ENCODE results near the gene ST6GALNAC4. TPM values are rescaled to one million over a fixed set of nuclear protein-coding genes. Genes with fewer than 3 reads are reported as not detected.
A peak's percentile ranks its signal among the peaks of the same experiment; 100 is the strongest.

The ST6GALNAC4 gene
- total RNA-seq, 1 experiment from 2014 or later: 12.8 TPM

DNA sequence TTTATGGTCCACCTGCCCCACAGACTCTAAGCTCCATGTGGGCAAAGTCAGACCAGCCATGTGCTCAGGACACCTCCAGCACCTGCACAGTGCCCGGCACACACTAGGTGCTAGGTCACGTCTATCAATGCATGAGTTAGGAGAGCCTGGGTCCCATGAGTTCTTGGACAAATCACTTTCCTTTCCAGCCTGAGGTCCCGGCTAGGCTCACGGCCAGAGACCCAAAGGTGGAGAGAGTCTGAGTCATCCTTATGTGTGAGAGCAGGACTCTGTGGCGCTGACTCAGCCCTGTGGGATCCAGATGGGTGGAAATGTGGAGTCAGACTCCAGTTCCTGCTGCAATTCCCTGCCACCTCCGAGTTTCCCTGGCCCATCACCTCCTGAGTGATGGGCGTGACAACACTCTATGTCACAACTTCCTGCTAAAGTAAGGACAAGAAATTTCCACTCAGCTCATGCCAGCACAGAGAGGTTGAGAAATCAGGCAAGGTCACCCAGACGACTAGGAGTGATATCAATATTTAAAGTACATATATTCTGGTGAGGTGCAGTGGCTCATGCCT, 2.5 kb upstream of the ST6GALNAC4 start:
- intact Hi-C loops (cut with micrococcal nuclease; ENCODE audit: unreplicated experiment): no loop called here
- no TSS peak for BruUV-seq (replicated peaks)
- DNase-seq: peak; percentile 81
- Mint-ChIP-seq H3K4me1 (ENCODE audit: low read depth, unreplicated experiment) (peaks cover 13% of the 10 kb centered on the region), H3K4me3 (ENCODE audit: low read depth, unreplicated experiment) (peak overlapping the region; percentile 36), H3K27ac (ENCODE audit: unreplicated experiment) (peak overlapping the region; percentile 92), H3K9me3 (ENCODE audit: low read depth, unreplicated experiment) (no peaks in the 10 kb centered on the region), H3K27me3 (ENCODE audit: unreplicated experiment) (peaks cover 2% of the 10 kb centered on the region), H3K36me3 (ENCODE audit: insufficient read depth, unreplicated experiment) (peaks cover 14% of the 10 kb centered on the region)
- TF ChIP-seq, protein P1, sequence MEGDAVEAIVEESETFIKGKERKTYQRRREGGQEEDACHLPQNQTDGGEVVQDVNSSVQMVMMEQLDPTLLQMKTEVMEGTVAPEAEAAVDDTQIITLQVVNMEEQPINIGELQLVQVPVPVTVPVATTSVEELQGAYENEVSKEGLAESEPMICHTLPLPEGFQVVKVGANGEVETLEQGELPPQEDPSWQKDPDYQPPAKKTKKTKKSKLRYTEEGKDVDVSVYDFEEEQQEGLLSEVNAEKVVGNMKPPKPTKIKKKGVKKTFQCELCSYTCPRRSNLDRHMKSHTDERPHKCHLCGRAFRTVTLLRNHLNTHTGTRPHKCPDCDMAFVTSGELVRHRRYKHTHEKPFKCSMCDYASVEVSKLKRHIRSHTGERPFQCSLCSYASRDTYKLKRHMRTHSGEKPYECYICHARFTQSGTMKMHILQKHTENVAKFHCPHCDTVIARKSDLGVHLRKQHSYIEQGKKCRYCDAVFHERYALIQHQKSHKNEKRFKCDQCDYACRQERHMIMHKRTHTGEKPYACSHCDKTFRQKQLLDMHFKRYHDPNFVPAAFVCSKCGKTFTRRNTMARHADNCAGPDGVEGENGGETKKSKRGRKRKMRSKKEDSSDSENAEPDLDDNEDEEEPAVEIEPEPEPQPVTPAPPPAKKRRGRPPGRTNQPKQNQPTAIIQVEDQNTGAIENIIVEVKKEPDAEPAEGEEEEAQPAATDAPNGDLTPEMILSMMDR (IDR thresholded peaks at IDR 0.05; ENCODE audit: unreplicated experiment): no peak
- CTCF ChIA-PET: interaction anchor here (0.8 to 1.0 kb wide), 2 partner anchors 185 to 199 kb away, joined by 3 to 5 read pairs; partner anchors contain the start of gene TOR2A

DNA sequence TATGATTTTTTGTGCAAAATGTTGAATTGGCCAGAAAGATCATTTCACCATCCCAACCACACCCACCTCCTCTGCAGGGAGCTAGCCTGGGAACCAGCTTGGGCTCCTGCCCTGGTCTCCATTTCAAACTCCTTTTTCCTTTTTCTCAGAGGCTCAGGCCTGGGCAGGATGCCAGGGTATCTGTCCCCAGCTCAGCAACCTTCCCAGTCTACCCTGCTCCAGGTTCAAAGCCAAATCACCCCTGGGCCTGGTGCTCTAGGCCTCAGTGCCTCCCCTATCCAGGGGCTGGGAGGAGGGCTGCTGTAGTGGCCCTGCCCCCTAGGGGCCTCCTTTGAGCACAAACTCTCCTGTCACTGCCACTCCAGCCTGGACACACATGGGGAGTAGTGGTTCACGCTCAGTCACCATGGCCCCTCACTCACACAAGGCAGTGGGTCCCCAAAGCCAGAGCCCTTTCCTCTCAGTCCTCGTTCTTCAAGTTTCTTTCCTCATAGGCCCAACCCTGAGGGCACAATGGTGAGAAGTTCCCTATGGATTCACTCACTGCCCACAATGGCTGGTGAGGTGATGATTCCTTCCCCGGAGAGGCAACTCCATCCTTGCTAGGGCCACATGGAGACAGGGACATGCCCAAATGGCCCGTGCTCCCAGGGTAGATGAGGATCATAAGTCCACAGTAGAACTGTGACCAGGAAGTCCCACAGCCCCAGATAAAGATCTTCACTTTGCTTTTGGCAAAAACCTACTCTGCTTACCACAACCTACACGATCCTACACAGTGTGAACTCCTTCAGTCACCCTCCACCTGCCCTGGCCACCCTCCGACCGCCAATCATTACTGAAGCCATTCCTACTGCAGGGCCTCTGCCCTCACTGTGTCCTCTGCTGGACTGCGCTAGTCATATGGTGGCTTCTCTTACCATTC, 1.6 kb upstream of the ST6GALNAC4 start:
- DNase-seq: no peak
- CTCF ChIA-PET: no interaction called here
- H3K27ac Mint-ChIP-seq (ENCODE audit: unreplicated experiment): peak overlapping the region; percentile 92
- TF ChIP-seq, protein P1 (IDR thresholded peaks at IDR 0.05; ENCODE audit: unreplicated experiment): no peak
- H3K9me3 Mint-ChIP-seq (ENCODE audit: low read depth, unreplicated experiment): no peaks in the 10 kb centered on the region
- peaks cover 13% of the 10 kb centered on the region for H3K4me1 Mint-ChIP-seq (ENCODE audit: low read depth, unreplicated experiment)
- BruUV-seq (replicated peaks): no TSS peak
- intact Hi-C loops (cut with micrococcal nuclease; ENCODE audit: unreplicated experiment): no loop called here
- no peaks in the 10 kb centered on the region for H3K27me3 Mint-ChIP-seq (ENCODE audit: unreplicated experiment)
- peaks cover 14% of the 10 kb centered on the region for H3K36me3 Mint-ChIP-seq (ENCODE audit: insufficient read depth, unreplicated experiment)
- H3K4me3 Mint-ChIP-seq (ENCODE audit: low read depth, unreplicated experiment): peak overlapping the region; percentile 36

DNA sequence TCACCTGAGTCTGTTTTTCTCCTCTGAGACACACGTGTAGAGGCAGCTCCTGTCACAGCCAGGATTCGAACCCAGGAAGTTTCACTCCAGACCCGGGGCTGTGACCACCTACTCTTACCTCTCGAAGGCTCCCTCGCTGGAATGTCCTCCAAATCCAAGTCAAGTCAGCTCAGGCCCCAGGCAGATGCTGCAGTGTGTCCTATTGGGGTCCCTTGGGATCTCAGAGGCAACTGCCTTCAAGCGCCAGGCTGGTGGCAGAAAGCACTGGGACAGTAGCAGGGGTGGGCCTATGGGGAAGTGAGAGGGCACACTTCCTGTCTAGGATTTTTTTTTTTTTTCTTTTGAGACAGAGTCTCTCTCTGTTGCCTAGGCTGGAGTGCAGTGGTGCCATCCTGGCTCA, 762 bp upstream of the ST6GALNAC4 start:
- CTCF ChIA-PET: interaction anchor here (0.6 to 1.1 kb wide), 2 partner anchors 117 to 132 kb away, joined by 3 to 4 read pairs; partner anchors contain the start of gene CDK9
- no peaks in the 10 kb centered on the region for H3K9me3 Mint-ChIP-seq (ENCODE audit: low read depth, unreplicated experiment)
- no TSS peak for BruUV-seq (replicated peaks)
- H3K4me1 Mint-ChIP-seq (ENCODE audit: low read depth, unreplicated experiment): peaks cover 13% of the 10 kb centered on the region
- H3K4me3 Mint-ChIP-seq (ENCODE audit: low read depth, unreplicated experiment): peak overlapping the region; percentile 65
- no peak overlapping the region for H3K27ac Mint-ChIP-seq (ENCODE audit: unreplicated experiment)
- TF ChIP-seq, protein P1 (IDR thresholded peaks at IDR 0.05; ENCODE audit: unreplicated experiment): no peak
- H3K27me3 Mint-ChIP-seq (ENCODE audit: unreplicated experiment): no peaks in the 10 kb centered on the region
- intact Hi-C loops (cut with micrococcal nuclease; ENCODE audit: unreplicated experiment): no loop called here
- peaks cover 14% of the 10 kb centered on the region for H3K36me3 Mint-ChIP-seq (ENCODE audit: insufficient read depth, unreplicated experiment)
- DNase-seq: no peak

DNA sequence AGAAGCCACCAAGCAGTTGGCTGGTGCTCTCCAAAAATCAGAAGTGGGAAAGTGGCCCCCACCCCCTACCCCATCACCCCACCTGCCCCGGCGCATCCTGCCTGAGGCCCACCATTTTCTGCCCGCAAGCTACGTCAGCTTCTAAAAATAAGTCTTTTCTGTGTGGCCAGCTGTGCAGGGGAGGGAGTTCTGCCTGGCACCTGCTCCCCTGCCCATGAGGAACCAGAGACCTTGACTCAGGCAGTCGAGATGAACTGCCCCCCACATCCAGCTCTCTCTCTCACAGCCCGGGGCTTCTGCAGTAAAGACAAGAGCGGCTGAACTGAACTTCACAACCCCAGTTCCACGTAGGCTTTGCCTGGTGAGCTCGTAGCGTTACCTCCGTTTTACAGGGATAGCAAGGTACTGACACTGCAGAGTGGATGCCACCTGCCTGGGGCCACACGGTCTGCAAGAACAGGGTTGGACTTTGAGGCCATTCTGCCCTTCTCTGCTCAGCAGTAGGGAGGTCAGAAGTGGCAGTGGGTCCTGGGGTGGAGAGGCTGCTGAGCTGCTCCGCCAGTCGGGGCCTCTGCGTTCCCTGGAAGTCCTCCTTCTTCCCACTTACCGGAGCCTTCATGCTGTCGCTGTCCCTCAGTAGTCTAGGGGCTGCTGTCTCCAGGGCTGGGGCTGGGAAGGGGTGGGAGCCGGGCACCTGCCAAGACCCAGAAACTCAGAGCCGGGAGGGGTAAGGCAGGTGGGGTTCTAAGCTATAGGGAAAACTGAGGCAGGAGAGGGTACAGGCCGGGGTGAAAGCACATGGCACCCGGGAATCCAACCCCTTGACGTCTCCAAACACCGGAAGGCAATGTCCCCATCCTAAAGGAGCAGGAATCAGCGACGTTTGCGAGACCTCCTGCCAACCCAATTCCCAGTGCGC, 781 bp downstream of the ST6GALNAC4 start:
- no TSS peak for BruUV-seq (replicated peaks)
- H3K36me3 Mint-ChIP-seq (ENCODE audit: insufficient read depth, unreplicated experiment): peaks cover 9% of the 10 kb centered on the region

More for the DNA sequence above, 781 bp downstream of the ST6GALNAC4 start:
- CTCF ChIA-PET: interaction anchor here (0.6 to 1.6 kb wide), 4 partner anchors 14 to 181 kb away, joined by 3 to 10 read pairs (median 4); partner anchors contain the start of genes CDK9 and TOR2A
- TF ChIP-seq, protein P1 (IDR thresholded peaks at IDR 0.05; ENCODE audit: unreplicated experiment): no peak
- intact Hi-C loops (cut with micrococcal nuclease; ENCODE audit: unreplicated experiment): no loop called here
- Mint-ChIP-seq H3K4me1 (ENCODE audit: low read depth, unreplicated experiment) (peaks cover 13% of the 10 kb centered on the region), H3K4me3 (ENCODE audit: low read depth, unreplicated experiment) (peak overlapping the region; percentile 65), H3K9me3 (ENCODE audit: low read depth, unreplicated experiment) (no peaks in the 10 kb centered on the region), H3K27me3 (ENCODE audit: unreplicated experiment) (no peaks in the 10 kb centered on the region), H3K27ac (ENCODE audit: unreplicated experiment) (no peak overlapping the region)
- no peak for DNase-seq

Measured in Calu3 (cell line).